RCC 7860 (cell line): ENCODE measurements around the gene CCDC9B.

ENCODE experiments used
- DNase-seq: peaks from one replicate; pipeline ENCODE4 v3.0.0-alpha.2; 2015; ENCODE audit warnings: low spot score
- FAIRE-seq: peaks from 2 replicates; lab custom pipeline; 2012; peaks lifted over from hg19 to GRCh38; lab: Jason Lieb, UNC

The CCDC9B gene

GRCh38 chr15:40340740-40341400 lies at the start of gene CCDC9B:
CCDC9B (minus strand) TSS chr15:40340939; CDS start chr15:40340819, 120 bp downstream.
- FAIRE-seq, result no peak
- peak; percentile 71 for DNase-seq

DNA sequence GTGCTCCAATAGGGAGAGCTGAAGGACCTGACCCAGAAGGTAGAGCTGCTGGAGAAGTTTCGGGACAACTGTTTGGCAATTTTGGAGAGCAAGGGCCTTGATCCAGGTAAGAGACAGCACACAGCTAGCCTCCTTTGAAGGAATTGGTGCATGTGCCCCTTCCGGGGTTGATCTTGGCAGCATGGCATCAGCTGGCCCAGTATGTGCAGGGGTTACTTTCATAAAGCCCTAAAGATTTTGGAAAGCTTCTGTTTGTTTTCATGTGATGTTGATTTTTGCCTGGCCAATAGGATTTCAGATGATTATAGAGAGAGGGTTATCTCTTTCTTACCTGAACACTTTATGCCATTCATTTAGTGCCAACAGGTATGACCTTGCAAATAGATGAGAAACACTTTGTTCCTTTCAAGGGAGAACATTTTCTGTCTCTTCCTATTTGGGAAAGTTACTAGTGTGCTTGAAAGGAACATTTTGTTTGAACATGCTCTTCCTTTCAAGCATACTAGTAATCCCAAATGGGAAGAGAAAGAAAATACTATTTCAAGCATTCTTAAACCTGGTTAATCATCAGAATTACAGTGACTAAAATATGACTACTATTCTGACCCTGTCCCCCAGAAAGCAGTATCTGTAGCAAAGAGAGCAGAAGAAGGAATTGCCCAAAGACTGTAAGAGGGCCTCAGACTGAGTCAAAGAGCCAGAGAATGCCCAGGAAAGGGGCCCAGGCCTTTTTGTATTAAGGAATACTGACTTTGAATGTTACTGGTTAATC lies 49.3 kb upstream of the CCDC9B start:
- no peak for FAIRE-seq

GRCh38 chr15:40388941-40389823 lies 48.4 kb upstream of the CCDC9B start:
- DNase-seq (no peak), FAIRE-seq (no peak)

More for the DNA sequence above, 49.3 kb upstream of the CCDC9B start:
- no peak for DNase-seq

DNA sequence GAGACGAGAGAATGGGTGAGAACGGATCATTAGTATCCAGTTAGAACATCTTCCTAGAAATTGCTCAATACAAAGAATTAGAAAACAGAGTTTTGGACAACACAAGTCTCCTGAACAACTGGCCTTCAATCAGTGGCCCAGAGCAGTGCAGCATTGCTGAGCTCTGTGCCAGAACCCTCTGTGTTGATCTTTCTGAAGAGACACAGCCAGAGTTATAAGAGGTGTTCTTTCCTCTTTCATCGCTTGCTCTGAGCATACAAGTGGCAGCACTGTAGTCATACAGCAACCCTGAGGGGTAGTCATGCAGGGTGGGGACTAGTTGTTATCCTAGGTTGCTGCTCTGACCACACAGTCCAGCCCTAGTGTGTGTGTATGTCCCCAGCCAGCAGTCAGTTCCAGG lies 45.7 kb upstream of the CCDC9B start:
- no peak for FAIRE-seq
- DNase-seq, result no peak

GRCh38 chr15:40382580-40383456 lies 42.1 kb upstream of the CCDC9B start, which contains the start of gene KNSTRN:
KNSTRN (plus strand) TSS chr15:40382721; CDS start chr15:40382836, 115 bp downstream.
- peak; percentile 61 for FAIRE-seq

GRCh38 chr15:40381818-40382529 lies 41.2 kb upstream of the CCDC9B start:
- DNase-seq (no peak), FAIRE-seq (no peak)

More at GRCh38 chr15:40382580-40383456, 42.1 kb upstream of the CCDC9B start, which contains the start of gene KNSTRN:
- peak; percentile 79 for DNase-seq

DNA sequence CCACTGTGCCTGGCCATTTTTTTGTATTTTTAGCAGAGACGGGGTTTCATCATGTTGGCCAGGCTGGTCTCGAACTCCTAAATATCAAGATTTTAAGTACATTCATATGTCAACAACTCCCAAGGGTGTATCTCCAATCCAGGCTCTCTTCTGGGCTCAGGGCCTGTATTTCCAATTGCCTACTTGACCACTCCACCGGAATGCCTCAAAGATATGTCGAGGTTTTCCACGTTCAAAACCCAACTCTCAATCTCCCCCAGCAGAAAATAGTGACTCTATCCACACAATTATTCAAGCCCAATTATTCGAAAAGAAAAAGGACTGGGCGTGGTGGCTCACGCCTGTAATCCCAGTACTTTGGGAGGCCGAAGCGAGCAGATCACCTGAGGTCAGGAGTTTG lies 39.9 kb upstream of the CCDC9B start:
- DNase-seq, result no peak
- no peak for FAIRE-seq

DNA sequence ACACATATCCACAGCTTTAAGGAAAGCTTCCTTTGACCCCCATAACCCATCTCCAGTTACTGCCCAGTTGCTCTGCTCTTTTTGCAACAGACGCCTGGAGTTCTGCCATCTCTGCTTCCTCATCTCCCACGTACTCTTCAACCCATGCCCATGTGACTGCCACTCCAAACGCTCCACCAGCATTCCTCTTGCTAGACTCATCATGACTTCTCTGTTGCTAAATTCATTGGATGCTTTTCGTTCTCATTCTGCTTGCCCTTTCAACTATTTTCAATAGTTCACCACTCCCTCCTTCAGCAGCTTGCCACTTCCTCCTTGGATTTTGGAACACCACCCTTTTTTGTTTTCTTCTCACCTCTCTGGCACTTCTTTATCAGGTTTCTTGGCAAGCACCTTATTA lies 39.1 kb upstream of the CCDC9B start:
- DNase-seq, result peak; percentile 65
- no peak for FAIRE-seq

DNA sequence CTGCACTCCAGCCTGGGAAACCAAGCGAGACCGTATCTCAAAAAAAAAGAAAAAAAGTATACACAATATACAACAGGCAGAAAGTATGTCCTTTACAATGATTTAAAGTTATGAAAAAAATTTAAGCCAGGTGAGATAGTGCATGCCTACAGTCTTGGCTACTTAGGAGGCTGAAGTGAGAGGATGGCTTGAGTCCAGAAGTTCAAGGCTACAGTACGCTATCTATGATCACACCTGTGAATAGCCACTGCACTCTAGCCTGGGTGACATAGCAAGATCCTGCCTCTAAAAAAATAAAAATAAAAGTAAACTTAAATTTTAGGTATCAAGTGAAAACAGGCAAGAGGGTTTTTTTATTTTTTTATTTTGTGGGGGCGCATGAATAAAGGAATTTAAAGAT lies 38.6 kb upstream of the CCDC9B start:
- FAIRE-seq (no peak), DNase-seq (no peak)

DNA sequence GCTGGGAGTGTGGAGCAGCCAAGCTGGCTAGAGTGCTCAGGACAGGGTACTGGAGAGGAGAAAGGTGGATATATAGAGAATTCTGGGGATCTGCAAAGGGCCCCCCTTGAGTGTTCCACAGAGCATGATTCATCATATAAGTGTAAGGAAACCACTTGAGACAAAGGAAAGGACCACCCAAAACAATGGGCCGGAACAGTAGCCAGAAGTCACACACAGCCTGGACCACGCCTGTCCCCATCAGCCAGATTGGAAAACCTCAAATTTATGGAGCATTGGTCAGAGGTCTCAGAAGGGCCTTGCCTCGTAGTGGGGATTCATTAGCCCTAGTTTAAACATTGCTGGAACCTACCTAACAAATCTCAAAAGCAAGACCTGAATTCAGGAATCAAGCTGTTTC lies 36.9 kb upstream of the CCDC9B start:
- DNase-seq, result no peak
- FAIRE-seq, result no peak

DNA sequence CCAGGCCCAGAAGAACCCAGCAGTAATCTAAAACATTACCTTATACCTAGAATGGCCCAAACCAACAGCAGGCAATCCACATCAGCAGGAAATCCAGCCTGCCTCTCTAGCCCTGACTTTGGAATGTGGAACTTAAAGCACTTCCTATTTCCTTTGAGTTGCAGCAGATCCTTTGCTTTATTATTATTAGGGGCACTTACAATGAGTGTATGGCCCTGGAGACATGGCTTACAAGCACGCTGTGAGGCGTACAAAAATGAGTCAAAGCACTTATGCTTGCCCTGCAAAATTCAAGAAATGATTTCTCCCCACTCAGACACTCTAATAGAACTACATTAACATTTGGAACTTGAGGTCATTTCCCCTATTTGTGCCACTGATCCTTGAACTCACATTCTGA lies 32.2 kb upstream of the CCDC9B start:
- FAIRE-seq (no peak), DNase-seq (no peak)

- FAIRE-seq, result no peak
- no peak for DNase-seq
Measured at GRCh38 chr15:40369971-40370370, 29.2 kb upstream of the CCDC9B start.

DNA sequence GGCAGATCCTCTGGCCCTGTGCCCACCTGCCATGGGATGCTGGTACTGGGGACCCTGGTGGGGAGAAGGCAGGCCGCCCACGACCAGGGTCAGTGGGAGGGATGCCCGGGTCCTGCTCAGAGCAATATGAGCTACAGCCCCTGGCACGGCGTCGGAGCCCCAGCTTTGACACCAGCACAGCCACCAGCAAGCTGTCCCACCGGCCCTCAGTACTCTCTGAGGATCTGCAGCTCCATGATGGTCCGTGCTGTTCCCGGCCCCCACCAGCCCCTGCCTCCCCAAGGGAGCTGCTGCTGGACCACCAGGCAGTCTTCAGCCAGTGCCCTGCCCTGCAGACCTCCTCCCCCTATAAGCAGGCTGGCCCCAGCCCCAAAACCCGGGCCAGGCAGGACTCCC lies 28.7 kb upstream of the CCDC9B start:
- FAIRE-seq, result no peak

DNA sequence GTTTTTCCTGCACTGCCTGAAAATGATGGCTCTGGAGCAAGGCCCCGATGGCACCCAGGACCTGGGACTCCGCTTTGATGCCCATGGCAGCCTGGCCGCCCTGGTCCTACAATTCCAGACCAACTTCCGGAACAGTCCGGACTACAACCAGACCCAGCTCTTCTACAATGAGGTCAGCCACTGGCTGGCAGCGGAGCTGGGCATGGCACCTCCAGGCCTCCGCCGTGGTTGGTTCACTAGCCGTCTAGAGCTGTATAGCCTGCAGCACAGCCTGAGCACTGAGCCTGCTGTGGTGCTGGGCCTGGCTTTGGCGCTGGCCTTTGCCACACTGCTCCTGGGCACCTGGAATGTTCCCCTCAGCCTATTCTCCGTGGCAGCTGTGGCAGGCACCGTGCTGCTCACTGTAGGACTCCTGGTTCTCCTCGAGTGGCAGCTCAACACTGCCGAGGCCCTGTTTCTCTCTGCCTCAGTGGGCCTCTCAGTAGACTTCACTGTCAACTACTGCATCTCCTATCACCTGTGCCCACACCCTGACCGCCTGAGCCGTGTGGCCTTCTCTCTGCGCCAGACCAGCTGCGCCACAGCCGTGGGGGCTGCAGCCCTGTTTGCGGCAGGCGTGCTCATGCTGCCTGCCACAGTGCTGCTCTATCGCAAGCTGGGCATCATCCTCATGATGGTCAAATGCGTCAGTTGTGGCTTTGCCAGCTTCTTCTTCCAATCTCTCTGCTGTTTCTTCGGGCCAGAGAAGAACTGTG lies 28.2 kb upstream of the CCDC9B start:
- DNase-seq, result no peak
- FAIRE-seq, result no peak

More for the DNA sequence above, 28.7 kb upstream of the CCDC9B start:
- DNase-seq, result no peak

- DNase-seq (peak; percentile 75), FAIRE-seq (no peak)
Measured at GRCh38 chr15:40367686-40368611, 27.2 kb upstream of the CCDC9B start.

DNA sequence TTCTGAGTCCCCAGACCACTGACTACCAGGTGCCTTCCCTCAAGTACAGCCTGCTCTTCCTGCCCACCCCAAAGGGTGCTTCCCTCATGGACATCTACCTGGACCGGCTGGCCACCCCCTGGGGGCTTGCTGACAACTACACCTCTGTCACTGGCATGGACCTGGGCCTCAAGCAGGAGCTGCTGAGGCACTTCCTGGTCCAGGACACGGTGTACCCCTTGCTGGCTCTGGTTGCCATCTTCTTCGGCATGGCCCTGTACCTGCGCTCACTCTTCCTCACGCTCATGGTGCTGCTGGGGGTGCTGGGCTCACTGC lies 26.6 kb upstream of the CCDC9B start:
- FAIRE-seq (no peak), DNase-seq (no peak)

- FAIRE-seq, result no peak
- no peak for DNase-seq
Measured at GRCh38 chr15:40366457-40367370, 26.0 kb upstream of the CCDC9B start.
